GM12878 (cell line): ENCODE measurements around the gene ETS1. TPM values are rescaled to one million over a fixed set of nuclear protein-coding genes. Genes with fewer than 3 reads are reported as not detected.

ENCODE experiments used
- ATAC-seq: fragments of 200-7000 bp; cut with Tn5 transposase; 3 replicates; pipeline ENCODE4 v1.9.1; 2020; ENCODE audit warnings: mild to moderate bottlenecking, moderate library complexity
- BruUV-seq: library from RNA; stranded (reverse); fragments of 400-500 nt; replicated peaks from 2 replicates; lab custom pipeline; 2021; lab: Mats Ljungman, UMichigan
- CTCF ChIA-PET: fragments of 300-600 bp; sonication (Branson Sonifier 250); formaldehyde crosslinking; extraction: SDS; loops from one replicate; lab custom pipeline; 2021; ENCODE audit warnings: inconsistent platforms; lab: Yijun Ruan, JAX
- POLR2A ChIA-PET: fragments of 350-600 bp; formaldehyde crosslinking; extraction: SDS; loops from one replicate; lab custom pipeline; 2021; ENCODE audit warnings: inconsistent platforms; lab: Charles Lee
- RAD21 ChIA-PET: fragments of 300-600 bp; sonication (Branson Sonifier 250); formaldehyde crosslinking; loops from one replicate; lab custom pipeline; 2023; ENCODE audit warnings: antibody characterized with exemption; ENCODE audit not compliant: unreplicated experiment; lab: Charles Lee
- SMC1A ChIA-PET: fragments of 300-600 bp; sonication (Branson Sonifier 250); formaldehyde crosslinking; loops from one replicate; lab custom pipeline; 2023; ENCODE audit not compliant: unreplicated experiment, uncharacterized antibody; lab: Charles Lee
- DNase-seq: peaks from one replicate; pipeline ENCODE4 v3.0.0-alpha.2; 2011; ENCODE audit warnings: low read depth, low spot score
- FAIRE-seq: peaks from 3 replicates; lab custom pipeline; 2011; peaks lifted over from hg19 to GRCh38; lab: Jason Lieb, UNC
- H2AFZ ChIP-seq: 2 replicates; pipeline ENCODE4 v1.6.0; 2011; ENCODE audit warnings: low read depth, low read length, control low read depth; ENCODE audit not compliant: control insufficient read depth
- H3K27ac ChIP-seq: 2 replicates; pipeline ENCODE4 v1.5.1; 2011; ENCODE audit warnings: control low read depth; ENCODE audit not compliant: control insufficient read depth, insufficient read depth
- H3K27me3 ChIP-seq, 2 experiments: replicated peaks in 1 of 2; 2 replicates each; pipeline versions ENCODE4 v1.6.0 to v1.6.1; 2011; ENCODE audit warnings: low read length in 1 of 2; ENCODE audit not compliant: control insufficient read depth in 2 of 2, insufficient read depth in 2 of 2
- H3K36me3 ChIP-seq, 2 experiments: 2 replicates each; pipeline ENCODE4 v1.5.1; 2011; ENCODE audit warnings: low read length in 1 of 2; ENCODE audit not compliant: control insufficient read depth in 2 of 2, insufficient read depth in 2 of 2
- H3K4me1 ChIP-seq: 2 replicates; pipeline ENCODE4 v1.6.1; 2011; ENCODE audit warnings: mild to moderate bottlenecking, low read length, moderate library complexity, mixed read lengths; ENCODE audit not compliant: control insufficient read depth, insufficient read depth
- H3K4me2 ChIP-seq: 2 replicates; pipeline ENCODE4 v1.6.0; 2011; ENCODE audit warnings: control low read depth; ENCODE audit not compliant: control insufficient read depth, insufficient read depth
- H3K4me3 ChIP-seq: fragments of 200-600 bp; sonication (generic); 2 replicates; pipeline ENCODE4 v1.5.1; 2016
- H3K79me2 ChIP-seq: 2 replicates; pipeline ENCODE4 v1.6.0; 2011; ENCODE audit warnings: low read length; ENCODE audit not compliant: control insufficient read depth, insufficient read depth
- H3K9ac ChIP-seq: 2 replicates; pipeline ENCODE4 v1.8.0; 2011; ENCODE audit warnings: low read length, control low read depth, mixed read lengths; ENCODE audit not compliant: control insufficient read depth, insufficient read depth
- H3K9me3 ChIP-seq: replicated peaks from 3 replicates; pipeline ENCODE4 v1.5.1; 2011; ENCODE audit warnings: mild to moderate bottlenecking, low read length; ENCODE audit not compliant: control insufficient read depth, insufficient read depth
- H4K20me1 ChIP-seq: 2 replicates; pipeline ENCODE4 v1.6.0; 2011; ENCODE audit not compliant: control insufficient read depth, insufficient read depth
- CEBPB ChIP-seq, 2 experiments: fragments of 150-350 bp in 1 of 2; IDR thresholded peaks; 2 replicates each; pipeline ENCODE4 v1.6.1; 2012 to 2014; ENCODE audit warnings: low read depth in 2 of 2, low read length in 2 of 2, borderline replicate concordance in 1 of 2, inconsistent platforms in 1 of 2
- EZH2 ChIP-seq: IDR thresholded peaks from 2 replicates; pipeline ENCODE4 v1.6.1; 2012; ENCODE audit warnings: low read depth, mild to moderate bottlenecking, control low read depth, inconsistent platforms, low read length, borderline replicate concordance; ENCODE audit not compliant: control insufficient read depth
- FOS ChIP-seq: IDR thresholded peaks from 3 replicates; pipeline ENCODE4 v1.6.1; 2011; ENCODE audit warnings: borderline replicate concordance; ENCODE audit not compliant: insufficient read length; ENCODE audit errors: extremely low read depth
- FOXM1 ChIP-seq: IDR thresholded peaks from 2 replicates; pipeline ENCODE4 v1.6.1; 2012; ENCODE audit warnings: low read depth, mild to moderate bottlenecking, inconsistent platforms, low read length, moderate library complexity
- JUNB ChIP-seq: IDR thresholded peaks from 2 replicates; pipeline ENCODE4 v1.6.1; 2016; ENCODE audit warnings: antibody characterized with exemption, mild to moderate bottlenecking
- MTA3 ChIP-seq: IDR thresholded peaks from 2 replicates; pipeline ENCODE4 v1.6.1; 2012; ENCODE audit warnings: low read length, inconsistent platforms, borderline replicate concordance
- NFIC ChIP-seq: IDR thresholded peaks from 2 replicates; pipeline ENCODE4 v1.6.1; 2012; ENCODE audit warnings: low read depth, mild to moderate bottlenecking, inconsistent platforms, low read length, moderate library complexity
- PAX5 ChIP-seq: IDR thresholded peaks from 2 replicates; pipeline ENCODE4 v1.6.1; 2011; ENCODE audit warnings: low read depth, low read length, borderline replicate concordance
- POLR2A ChIP-seq: IDR thresholded peaks from 2 replicates; pipeline ENCODE4 v1.6.1; 2011; ENCODE audit warnings: low read depth, mild to moderate bottlenecking, low read length
- RAD21 ChIP-seq: IDR thresholded peaks from 2 replicates; pipeline ENCODE4 v1.6.1; 2011; ENCODE audit warnings: mild to moderate bottlenecking, low read depth, low read length, moderate library complexity; ENCODE audit not compliant: insufficient read depth
- RUNX3 ChIP-seq: IDR thresholded peaks from 2 replicates; pipeline ENCODE4 v1.6.1; 2012; ENCODE audit warnings: low read length, inconsistent platforms
- SMC3 ChIP-seq: IDR thresholded peaks from 2 replicates; pipeline ENCODE4 v1.6.1; 2011; ENCODE audit warnings: low read length, improper control_type of control experiment, borderline replicate concordance
- SPI1 ChIP-seq: IDR thresholded peaks from 2 replicates; pipeline ENCODE4 v1.6.1; 2011; ENCODE audit warnings: low read depth, mild to moderate bottlenecking, low read length, moderate library complexity, borderline replicate concordance; ENCODE audit not compliant: insufficient read depth
- TBL1XR1 ChIP-seq: IDR thresholded peaks from 2 replicates; pipeline ENCODE4 v1.6.1; 2012; ENCODE audit warnings: low read depth, low read length, improper control_type of control experiment
- WGBS: methylation state at CpG from one replicate; pipeline ENCODE4 v1.1.6; 2016; ENCODE audit warnings: low lambda C conversion rate; ENCODE audit not compliant: insufficient replicate concordance, insufficient coverage; ENCODE audit errors: missing lambda C conversion rate; 5-methylcytosine and 5-hydroxymethylcytosine counted together
- in situ Hi-C: fragments of 300-500 bp; cut with MboI; formaldehyde crosslinking; loops from 9 replicates; pipeline ENCODE4 v1.14.3; 2018; ENCODE audit warnings: mixed read lengths
- intact Hi-C: fragments of 100-400 bp; cut with micrococcal nuclease; formaldehyde crosslinking; loops from one replicate; pipeline ENCODE4 v1.14.2; 2022; ENCODE audit not compliant: unreplicated experiment
- polyA plus RNA-seq, 11 experiments: library from polyadenylated mRNA; depleted of rRNA in 4 of 11; unstranded in 6 of 11; stranded (reverse) in 5 of 11; fragments of >200 nt; fragmentation: Nextera tagmentation in 4 of 11; fragmentation: Illumina TruSeq in 1 of 11; extraction: Ambion mirVana in 4 of 11; extraction: Trizol in 1 of 11; gene quantifications; 1 replicate in 1 of 11; 2 replicates in 10 of 11; pipeline versions ENCODE4 v1.2.1 to v1.2.3, GENCODE V29; 2011 to 2016; ENCODE audit warnings: inconsistent platforms in 2 of 11, missing spikeins in 2 of 11, low read depth in 1 of 11
- total RNA-seq, 4 experiments: library from RNA; depleted of rRNA in 3 of 4; stranded (reverse); fragments of >200 nt in 3 of 4; fragmentation: Illumina TruSeq in 1 of 4; extraction: Trizol in 1 of 4; gene quantifications; 2 replicates each; pipeline versions ENCODE4 v1.2.1 to v1.2.3, GENCODE V29; 2013 to 2021
- TF ChIP-seq, protein P1 (sequence below): IDR thresholded peaks from 2 replicates; pipeline ENCODE4 v1.6.1; 2012; ENCODE audit warnings: low read length, inconsistent platforms
- TF ChIP-seq, protein P2 (sequence below): IDR thresholded peaks from 2 replicates; pipeline ENCODE4 v1.6.1; 2011; ENCODE audit warnings: mild to moderate bottlenecking, low read depth, low read length, moderate library complexity; ENCODE audit not compliant: insufficient replicate concordance
- TF ChIP-seq, protein P3 (sequence below): IDR thresholded peaks from 2 replicates; pipeline ENCODE4 v1.6.1; 2012; ENCODE audit warnings: low read depth, low read length, improper control_type of control experiment
- TF ChIP-seq, protein P4 (sequence below): fragments of 150-350 bp; IDR thresholded peaks from 2 replicates; pipeline ENCODE4 v1.6.1; 2014; ENCODE audit warnings: mild to moderate bottlenecking, low read depth, low read length

The ETS1 gene
- total and polyA plus RNA-seq, 10 of the 15 experiments (the other 5 are each of a cell fraction or from before 2014, with no cell fraction given) = 12.5 to 112 (median 55.5) TPM

DNA sequence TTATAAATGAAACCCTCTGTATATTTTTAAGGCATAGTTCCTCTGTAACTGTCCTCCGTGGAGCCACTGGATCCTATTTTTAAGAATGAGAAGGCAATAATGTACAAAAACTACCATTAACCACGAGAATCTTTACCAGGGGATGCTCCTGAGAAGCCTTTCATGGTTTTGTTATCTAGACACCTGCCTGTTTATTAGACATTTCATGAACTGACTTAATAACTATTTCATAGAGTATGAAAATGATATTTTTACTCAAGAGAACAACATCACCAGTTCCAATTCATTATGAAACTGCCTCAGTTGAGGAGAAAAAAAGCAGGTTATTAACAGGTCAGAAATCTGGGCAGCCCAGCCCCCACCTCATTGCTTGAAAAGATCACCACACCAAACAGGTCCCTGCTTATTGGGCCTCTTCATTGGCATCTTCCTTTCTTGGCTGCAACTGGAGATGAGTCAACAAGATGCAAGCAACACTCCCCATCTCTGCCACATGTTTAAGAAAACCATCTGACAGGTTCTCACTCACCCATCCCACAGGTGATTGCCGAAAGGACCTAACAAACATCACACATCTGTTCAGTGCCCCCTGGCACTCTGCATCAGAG is 27.8 kb downstream of the ETS1 start:
- in situ Hi-C loops (loop anchor here (5.0 kb wide), 1 partner anchor 48 kb away; no protein-coding TSS in a partner anchor), intact Hi-C loops (no loop called here)
- Histone ChIP-seq H3K4me2 (peak overlapping the region; percentile 19; the same call in 1 of the 2 replicates), H3K27me3 (no peaks in the 10 kb centered on the region), H3K79me2 (no peaks in the 10 kb centered on the region), H3K36me3 (no peaks in the 10 kb centered on the region), H3K4me1 (peaks cover 15% of the 10 kb centered on the region), H4K20me1 (no peaks in the 10 kb centered on the region), H2AFZ (no peak overlapping the region; the same call in 1 of the 2 replicates), H3K4me3 (no peak overlapping the region), H3K9me3 (no peaks in the 10 kb centered on the region), H3K9ac (no peak overlapping the region), H3K27ac (no peak overlapping the region)
- peak; percentile 68 for ATAC-seq
- CTCF ChIA-PET = interaction anchor here (0.9 kb wide), 1 partner anchor 49 kb away, joined by 3 read pairs; no protein-coding TSS in a partner anchor
- FAIRE-seq = no peak
- no peak for DNase-seq
- RAD21 ChIA-PET = no interaction called here
- POLR2A ChIA-PET = no interaction called here
- SMC1A ChIA-PET = interaction anchor here (1.3 kb wide), 1 partner anchor 271 kb away, joined by 4 read pairs; no protein-coding TSS in a partner anchor
- BruUV-seq = no TSS peak
- WGBS = 13% methylated on average over 3 of the region's 3 CpGs
- TF ChIP-seq CEBPB (IDR thresholded peaks at IDR 0.05; ENCODE audit: borderline replicate concordance in 1 of 2, low read depth in 2 of 2, low read length in 2 of 2) (no peak), PAX5 (no peak), TBL1XR1 (no peak), RUNX3 (peak; percentile 64), RAD21 (no peak), EZH2 (no peak), MTA3 (no peak), SPI1 (no peak), JUNB (peak; percentile 68), FOXM1 (peak; percentile 42; the same call in 1 of the 2 replicates), SMC3 (no peak), POLR2A (no peak), FOS (no peak), NFIC (peak; percentile 43; the same call in 1 of the 2 replicates)
- TF ChIP-seq, protein P1, sequence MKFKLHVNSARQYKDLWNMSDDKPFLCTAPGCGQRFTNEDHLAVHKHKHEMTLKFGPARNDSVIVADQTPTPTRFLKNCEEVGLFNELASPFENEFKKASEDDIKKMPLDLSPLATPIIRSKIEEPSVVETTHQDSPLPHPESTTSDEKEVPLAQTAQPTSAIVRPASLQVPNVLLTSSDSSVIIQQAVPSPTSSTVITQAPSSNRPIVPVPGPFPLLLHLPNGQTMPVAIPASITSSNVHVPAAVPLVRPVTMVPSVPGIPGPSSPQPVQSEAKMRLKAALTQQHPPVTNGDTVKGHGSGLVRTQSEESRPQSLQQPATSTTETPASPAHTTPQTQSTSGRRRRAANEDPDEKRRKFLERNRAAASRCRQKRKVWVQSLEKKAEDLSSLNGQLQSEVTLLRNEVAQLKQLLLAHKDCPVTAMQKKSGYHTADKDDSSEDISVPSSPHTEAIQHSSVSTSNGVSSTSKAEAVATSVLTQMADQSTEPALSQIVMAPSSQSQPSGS = 0 out of 2 replicates have a peak, but pooled peaks have one; percentile 34
- TF ChIP-seq, protein P2, sequence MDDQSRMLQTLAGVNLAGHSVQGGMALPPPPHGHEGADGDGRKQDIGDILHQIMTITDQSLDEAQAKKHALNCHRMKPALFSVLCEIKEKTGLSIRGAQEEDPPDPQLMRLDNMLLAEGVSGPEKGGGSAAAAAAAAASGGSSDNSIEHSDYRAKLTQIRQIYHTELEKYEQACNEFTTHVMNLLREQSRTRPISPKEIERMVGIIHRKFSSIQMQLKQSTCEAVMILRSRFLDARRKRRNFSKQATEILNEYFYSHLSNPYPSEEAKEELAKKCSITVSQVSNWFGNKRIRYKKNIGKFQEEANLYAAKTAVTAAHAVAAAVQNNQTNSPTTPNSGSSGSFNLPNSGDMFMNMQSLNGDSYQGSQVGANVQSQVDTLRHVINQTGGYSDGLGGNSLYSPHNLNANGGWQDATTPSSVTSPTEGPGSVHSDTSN = no peak
- TF ChIP-seq, protein P3, sequence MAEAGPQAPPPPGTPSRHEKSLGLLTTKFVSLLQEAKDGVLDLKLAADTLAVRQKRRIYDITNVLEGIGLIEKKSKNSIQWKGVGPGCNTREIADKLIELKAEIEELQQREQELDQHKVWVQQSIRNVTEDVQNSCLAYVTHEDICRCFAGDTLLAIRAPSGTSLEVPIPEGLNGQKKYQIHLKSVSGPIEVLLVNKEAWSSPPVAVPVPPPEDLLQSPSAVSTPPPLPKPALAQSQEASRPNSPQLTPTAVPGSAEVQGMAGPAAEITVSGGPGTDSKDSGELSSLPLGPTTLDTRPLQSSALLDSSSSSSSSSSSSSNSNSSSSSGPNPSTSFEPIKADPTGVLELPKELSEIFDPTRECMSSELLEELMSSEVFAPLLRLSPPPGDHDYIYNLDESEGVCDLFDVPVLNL = no peak
- TF ChIP-seq, protein P4, sequence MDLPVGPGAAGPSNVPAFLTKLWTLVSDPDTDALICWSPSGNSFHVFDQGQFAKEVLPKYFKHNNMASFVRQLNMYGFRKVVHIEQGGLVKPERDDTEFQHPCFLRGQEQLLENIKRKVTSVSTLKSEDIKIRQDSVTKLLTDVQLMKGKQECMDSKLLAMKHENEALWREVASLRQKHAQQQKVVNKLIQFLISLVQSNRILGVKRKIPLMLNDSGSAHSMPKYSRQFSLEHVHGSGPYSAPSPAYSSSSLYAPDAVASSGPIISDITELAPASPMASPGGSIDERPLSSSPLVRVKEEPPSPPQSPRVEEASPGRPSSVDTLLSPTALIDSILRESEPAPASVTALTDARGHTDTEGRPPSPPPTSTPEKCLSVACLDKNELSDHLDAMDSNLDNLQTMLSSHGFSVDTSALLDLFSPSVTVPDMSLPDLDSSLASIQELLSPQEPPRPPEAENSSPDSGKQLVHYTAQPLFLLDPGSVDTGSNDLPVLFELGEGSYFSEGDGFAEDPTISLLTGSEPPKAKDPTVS = no peak
